IPS-NIHi11 (cell line): ENCODE data around the gene TFDP2.
"Not testable (repeated sequence)": the region's sequence is repeated elsewhere in the genome, so short reads cannot be mapped to it uniquely, and the experiment has no call there.

Source experiments
- DNase-seq: peaks from one replicate; pipeline ENCODE4 v3.0.0; 2012; ENCODE audit warnings: mixed read lengths, low spot score

TFDP2 gene

DNA sequence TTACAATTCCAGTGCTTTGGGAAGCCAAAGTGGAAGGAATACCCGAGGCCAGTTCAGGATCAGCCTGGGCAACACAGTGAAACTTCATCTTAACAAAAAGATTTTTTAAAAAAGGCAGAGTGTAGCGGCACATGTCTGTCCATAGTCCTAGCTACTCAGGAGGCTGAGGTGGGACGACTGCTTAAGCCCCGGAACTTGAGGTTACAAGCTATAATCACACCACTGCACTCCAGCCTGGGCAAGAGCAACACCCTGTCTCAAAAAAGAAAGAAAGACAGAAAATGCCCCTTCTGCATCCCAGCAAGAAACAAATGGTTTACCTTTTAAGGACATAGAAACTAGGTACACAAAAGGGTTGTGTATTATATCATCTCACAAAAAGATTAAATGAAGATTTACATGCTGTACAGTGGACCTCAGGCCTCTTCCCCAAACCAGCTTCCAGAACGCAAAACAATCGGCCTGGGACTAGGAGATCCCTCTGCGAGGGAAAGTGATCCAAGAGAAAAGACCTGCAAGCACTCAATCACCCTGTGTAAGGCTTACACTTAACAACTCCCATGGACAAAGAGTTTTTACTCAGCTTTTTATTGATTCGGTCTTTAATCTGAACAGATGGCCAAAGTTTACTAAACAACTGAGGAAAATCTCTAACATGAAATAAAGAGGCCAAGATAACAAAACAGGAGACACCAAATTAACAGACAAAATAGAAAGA is 21.2 kb downstream of the TFDP2 start:
- DNase-seq, result no peak

DNA sequence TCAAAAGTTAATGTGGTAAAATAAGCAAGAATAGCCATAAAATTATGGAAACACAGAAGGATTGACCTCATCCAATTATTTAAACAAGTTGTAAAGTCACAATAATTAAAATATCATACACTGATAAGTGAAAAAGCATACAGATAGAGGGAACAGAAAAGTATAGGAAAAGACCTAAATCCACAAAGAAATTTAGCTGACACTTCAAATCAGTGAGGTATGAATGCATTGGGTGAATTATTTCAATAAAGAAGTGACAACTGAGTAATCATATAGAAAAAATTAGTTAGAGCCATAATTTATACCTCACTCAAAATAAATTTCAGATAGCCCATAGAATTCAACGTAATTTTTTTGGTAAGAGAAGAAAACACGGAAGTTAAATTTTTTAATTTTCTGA is 25.1 kb downstream of the TFDP2 start:
- DNase-seq, result no peak

DNA sequence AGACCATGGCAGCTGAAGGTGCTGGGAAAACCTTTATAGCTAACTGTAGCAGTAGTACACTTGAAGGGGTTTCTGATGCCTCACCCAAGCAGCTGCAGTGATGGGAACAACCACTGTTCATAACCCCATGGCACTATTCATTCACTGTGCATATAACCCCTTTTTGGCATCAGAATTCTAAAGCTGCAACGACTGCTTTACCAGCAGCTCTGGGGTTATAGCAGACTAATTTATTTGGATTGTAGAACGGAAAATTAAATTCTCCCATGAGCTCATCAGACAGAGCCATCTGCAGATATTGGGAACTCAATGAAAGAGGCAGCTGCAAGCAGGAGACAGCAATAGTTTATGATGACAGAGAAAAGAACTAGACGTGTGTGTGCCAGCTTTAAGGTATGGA is 28.6 kb downstream of the TFDP2 start:
- no peak for DNase-seq

GRCh38 chr3:142118911-142119310 is 30.4 kb downstream of the TFDP2 start:
- DNase-seq, result no peak

DNA sequence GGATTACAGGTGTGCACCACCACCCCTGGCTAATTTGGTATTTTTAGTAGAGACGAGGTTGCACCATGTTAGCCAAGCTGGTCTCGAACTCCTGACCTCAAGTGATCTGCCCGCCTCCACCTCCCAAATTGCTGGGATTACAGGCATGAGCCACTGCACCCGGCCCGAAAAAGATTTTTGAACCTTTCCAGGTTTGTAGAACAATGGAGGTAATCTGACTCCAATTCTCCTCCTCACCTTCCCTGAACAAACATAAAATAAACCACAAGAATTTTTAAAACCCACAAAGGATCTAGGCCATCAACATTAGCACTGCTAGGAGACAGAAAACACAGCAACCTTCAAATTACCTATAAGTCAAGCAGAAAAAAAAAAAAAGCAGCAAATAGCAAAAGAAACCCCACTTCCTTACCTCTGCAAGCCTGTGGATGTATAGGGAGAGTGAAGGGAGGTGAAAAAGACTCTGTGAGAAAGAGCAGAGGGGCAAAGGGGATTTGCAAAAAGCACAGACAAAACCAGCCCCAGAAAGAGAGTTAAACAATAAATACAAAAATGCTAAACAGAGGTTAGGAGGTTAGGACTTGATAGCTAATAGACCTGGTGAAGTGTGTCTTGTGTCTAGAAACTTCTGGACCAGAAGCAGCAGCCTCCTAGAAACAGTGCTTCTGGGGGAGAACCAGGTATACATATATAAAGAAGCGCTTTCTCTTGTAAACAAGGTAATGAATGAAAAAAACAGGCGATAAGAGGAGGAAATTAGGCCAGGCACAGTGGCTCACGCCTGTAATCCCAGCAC is 32.1 kb downstream of the TFDP2 start:
- DNase-seq, result no peak

DNA sequence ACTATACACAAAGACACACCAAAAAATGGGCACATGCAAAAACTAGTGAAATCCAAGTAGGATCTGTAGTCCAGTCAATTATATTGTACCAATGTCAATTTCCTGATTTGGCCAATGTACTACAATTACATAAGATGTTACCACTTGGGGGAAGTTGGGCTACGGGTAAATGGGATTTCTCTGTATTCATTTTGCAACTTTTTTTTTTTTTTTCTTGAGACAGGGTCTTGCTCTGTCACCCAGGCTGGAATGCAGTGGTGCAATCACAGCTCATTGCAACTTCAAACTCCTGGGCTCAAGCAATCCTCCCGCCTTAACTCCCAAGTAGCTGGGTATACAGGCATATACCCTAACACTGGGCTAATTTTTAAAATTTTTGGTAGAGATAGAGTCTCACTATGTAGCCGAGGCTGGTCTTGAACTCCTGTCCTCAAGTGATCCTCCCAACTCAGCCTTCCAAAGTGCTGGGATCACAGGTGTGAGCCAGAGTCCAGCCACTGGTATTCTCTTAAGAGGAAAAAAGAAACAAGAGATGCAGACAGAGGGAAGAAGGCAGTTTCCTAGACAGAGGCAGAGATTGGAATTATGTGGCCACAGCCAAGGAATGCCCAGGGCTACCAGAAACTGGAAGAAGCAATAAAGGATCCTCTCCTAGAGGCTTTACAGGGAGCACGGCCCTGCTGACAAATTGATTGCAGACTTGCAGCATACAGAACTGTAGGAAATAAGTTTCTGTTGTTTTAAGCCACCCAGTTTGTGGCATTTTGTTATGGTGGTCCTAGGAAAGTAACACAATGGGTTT is 33.3 kb downstream of the TFDP2 start:
- no peak for DNase-seq

- DNase-seq, result no peak
These were observed 36.7 kb downstream of the TFDP2 start for GRCh38 chr3:142112601-142113000.

GRCh38 chr3:142106548-142106947 is 42.8 kb downstream of the TFDP2 start:
- DNase-seq, result no peak

DNA sequence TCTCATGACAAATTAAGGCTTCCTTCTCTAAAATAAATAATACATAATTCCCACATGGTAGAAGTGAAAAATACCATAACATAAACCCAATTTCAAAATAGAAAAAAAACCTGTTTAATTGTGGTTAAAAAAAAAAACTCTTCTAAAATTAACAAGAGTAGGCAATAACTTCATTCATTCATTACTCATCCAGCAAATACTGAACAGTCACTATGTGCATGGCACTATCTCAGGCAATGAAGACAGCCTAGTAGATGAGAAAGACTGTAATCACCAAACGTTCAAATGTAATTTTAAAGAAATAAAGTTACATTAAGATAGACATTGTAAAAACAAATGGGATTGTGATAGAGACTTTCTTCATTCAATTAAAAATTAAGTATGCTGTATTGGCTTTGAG is 43.4 kb downstream of the TFDP2 start:
- DNase-seq, result no peak

- no peak for DNase-seq
These were observed 44.6 kb downstream of the TFDP2 start for GRCh38 chr3:142104763-142105162.

GRCh38 chr3:142098964-142099363 is 50.4 kb downstream of the TFDP2 start:
- no peak for DNase-seq

DNA sequence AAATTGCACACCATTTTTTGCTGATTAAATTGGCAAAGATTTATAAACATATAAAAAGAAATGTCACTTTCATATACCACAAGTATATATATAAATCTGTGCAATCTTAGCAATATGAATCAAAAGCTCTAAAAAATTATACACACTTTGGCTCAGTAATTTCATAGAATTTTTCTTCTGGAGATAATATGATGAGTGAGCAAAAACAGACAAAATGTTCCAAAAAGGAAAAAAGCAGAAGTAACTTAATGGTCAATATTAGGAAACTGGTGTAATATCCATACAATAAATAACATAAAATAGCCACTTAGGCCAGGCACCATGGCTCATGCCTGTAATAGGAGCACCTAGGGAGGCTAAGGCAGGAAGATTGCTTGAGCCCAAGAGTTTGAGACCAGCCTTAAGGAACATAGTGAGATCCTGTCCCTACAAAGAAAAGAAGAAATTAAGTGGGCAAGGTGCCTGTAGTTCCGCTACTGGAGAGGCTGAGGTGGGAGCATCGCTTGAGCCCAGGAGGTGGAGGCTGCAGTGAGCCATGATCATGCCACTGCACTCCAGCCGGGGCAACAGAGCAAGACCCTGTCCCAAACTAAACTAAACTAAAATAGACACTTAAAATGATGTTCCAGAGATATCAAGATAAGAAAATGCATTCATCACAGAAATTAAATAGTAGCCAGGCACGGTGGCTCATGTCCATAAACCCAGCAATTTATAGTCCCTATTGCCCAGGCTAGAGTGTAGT is 52.1 kb downstream of the TFDP2 start:
- no peak for DNase-seq

- DNase-seq, result no peak
These were observed 53.5 kb downstream of the TFDP2 start for GRCh38 chr3:142095841-142096240.

- DNase-seq, result not testable (repeated sequence)
These were observed 60.4 kb downstream of the TFDP2 start for GRCh38 chr3:142088925-142089324.

GRCh38 chr3:142088522-142088921 is 60.8 kb downstream of the TFDP2 start:
- no peak for DNase-seq

- no peak for DNase-seq
These were observed 61.7 kb downstream of the TFDP2 start for GRCh38 chr3:142087676-142088075.

DNA sequence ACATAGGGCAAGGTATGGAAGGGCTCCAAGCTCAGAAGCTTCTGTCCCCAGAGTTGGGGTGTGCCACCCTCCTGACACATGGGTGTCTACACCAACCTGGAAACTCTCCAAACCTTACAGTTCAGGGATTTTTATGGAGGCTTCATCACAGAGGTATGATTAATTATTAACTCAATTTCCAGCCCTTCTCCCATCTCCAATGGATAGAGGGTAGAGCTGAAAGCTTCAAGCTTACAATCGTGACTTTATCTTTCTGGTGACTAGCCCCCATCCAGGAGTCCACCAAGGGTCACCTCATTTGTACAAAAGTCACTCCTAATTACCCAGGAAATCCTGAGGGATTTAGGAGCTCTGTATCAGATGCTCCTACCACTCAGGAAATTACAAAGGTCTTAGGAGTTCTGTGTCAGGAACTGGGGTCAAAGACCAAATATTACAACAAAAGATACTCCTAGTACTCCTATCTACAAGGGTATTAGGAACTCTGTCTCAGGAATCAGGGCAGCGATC is 62.7 kb downstream of the TFDP2 start:
- DNase-seq, result no peak

- no peak for DNase-seq
These were observed 68.2 kb downstream of the TFDP2 start for GRCh38 chr3:142081178-142081577.

DNA sequence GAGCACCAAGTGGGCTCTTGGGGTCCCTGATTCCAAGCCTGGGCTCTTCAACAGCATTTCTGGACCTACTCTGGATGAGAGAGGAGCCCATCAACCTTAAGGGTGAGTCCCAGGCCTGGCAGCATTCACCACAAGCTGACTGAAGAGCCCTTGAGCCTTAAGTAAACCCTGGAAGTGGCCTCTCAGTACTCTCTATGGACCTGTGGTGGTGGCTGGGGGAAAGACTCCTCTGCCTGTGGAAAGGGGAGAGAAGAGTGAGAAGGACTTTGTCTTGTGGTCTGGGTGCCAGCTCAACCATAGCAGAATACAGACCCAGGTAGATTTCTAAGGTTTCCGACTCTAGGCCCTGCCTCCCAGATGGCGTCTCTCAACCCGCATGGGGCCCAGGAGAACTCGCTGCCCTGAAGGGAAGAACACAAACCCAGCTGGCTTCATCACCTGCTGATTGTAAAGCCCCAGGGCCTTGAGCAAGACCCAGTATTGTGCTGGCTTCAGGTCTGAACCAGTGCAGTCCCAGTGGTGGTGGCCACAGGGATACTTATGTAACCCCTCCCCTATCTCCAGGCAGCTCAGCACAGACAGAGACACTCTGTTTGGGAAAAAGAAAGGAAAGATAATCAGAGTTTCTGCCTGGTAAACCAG is 71.4 kb downstream of the TFDP2 start:
- DNase-seq, result no peak

DNA sequence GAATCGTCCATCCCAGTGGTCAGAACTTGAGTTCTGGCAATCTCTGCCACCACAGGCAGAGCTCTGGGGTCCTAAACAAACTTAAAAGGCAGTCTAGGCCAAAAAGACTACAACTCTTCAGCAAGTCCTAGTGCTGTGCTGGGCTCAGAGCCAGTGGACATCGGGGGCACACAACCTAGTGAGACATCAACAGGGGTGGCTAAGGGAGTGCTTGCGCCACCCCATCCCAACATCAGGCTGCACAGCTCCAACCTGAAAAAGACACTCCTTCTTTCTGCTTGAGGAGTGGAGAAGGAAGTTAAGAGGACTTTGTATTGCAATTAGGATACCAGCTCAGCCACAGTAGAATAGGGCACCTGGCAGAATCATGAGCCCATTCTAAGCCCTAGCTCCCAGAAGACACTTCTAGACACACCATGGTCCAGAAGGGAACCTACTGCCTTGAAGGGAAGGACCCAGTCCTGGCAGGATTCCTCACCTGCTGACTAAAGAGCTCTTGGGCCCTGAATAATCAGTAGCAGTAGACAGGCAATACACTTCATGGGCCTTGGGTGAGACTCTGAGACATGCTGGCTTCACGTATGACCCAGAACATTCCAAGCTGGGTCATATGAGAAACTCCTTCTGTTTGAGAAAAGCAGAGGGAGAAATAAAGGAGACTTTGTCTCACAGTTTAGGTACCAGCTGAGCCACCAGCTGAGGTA is 72.0 kb downstream of the TFDP2 start:
- DNase-seq, result no peak

DNA sequence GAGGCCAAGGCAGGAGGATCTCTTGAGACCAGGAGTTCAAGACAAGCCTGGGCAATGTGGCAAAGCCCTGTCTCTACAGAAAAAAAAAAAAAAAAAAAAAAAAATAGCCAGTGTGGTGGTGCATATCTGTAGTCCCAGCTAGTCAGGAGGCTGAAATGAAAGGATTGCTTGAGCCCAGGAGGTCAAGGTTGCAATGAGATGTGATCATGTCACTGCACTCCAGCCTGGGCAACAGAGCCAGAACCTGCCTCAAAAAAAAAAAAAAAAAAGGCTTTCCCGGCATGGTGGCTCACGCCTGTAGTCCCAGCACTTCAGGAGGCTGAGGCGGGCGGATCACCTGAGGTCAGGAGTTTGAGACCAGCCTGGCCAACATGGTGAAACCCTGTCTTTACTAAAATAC is 73.7 kb downstream of the TFDP2 start:
- not testable (repeated sequence) for DNase-seq
